HG03039 (cell line): Measurements from ENCODE around the gene ITGBL1.
A peak's percentile ranks its signal among the peaks of the same experiment; 100 is the strongest.

ENCODE experiments used
- ATAC-seq: cut with Tn5 transposase; IDR thresholded peaks from one replicate; pipeline ENCODE4 v1.9.1; 2021; ENCODE audit warnings: mild to moderate bottlenecking, moderate library complexity; ENCODE audit not compliant: unreplicated experiment

Gene ITGBL1

DNA sequence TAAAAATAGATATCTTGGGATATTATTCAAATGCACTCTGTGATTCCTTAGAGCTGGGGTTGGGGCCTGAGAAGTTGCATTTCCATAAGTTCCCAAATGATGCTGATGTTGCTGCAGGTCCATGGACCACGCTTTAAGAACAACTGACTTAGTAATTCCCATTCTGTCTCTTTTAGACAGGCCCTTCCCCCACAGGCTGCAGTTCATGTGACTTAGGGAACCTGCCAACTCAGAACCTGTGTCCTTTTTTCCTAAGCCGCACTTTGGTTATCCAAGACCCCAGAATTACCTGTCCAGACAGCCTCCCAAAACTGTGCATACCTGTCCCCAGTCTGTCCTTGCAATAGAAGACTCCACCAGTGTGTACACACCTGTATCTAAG is 1.7 kb upstream of the ITGBL1 start:
- ATAC-seq = no peak

DNA sequence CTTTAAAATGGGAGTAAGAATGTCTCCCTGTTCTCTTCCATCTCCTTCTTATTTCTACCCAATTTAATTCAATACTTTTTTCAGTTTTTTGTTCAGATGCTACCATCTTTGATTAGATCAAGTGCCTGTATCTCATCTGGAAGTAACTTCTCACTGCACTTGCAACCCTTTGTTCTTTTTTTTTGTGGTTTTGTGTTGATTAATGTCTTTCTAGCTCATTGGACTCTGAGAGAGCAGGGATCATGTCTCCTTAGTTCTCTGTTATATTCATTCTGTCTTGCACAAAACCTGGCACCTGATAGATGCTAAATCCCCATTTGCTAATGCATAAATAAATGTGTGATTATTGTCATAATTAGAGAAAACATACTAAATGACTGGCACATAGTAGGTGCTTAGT is 834 bp upstream of the ITGBL1 start:
- no peak for ATAC-seq

DNA sequence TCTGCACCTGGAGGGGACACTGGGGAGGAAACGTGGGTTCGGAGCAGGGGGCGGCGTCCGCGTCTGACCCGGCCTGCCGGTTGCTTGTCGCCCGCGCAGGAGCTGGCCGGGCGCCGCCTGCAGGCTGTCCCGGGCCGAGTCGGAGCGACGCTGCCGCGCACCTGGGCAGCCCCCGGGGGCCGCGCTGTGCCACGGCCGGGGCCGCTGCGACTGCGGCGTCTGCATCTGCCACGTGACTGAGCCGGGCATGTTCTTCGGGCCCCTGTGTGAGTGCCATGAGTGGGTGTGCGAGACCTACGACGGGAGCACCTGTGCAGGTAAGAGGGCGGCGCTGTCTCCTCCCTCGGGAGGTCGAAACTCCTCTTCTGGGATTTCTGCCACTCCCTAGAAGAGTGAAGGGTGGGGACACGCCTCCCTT is 1.3 kb downstream of the ITGBL1 start:
- ATAC-seq = peak; percentile 21

DNA sequence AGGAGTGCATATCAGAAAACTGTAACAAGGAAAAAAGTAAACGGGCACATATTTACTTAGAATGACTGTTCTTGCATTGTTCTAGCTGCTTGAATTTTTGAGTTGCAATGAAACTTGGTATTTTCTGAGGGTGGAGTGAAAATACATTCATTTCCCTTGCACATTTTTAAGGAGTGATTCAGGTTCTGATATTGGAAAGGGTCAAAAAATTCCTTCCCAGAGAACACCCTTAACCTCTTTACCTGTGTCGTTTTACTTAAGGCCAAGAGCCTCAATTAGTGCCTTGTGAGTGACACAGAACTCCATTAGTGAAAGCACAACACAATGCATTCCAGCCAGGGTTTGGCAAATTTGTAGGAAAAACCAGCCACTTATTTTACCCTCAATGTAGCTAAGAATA is 2.3 kb downstream of the ITGBL1 start:
- ATAC-seq = no peak

DNA sequence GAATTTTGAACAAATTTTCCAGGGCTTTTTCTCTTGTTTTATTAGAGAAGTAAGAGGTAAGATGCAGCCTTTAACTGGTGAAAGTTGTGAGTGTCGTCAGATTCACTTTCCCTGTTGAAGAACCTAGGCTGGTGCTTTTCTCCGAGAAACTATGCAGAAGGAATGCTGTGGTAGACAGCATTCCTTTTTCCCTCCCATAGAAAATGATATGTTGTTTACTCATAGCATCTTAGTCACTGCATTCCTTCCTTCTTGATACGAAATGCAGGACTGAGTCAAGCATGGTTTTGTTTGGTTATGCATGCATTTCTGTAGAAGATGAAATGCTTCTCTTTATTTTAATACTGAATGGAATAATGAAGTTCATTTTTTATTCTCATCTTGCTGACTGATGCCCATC is 3.4 kb downstream of the ITGBL1 start:
- ATAC-seq = no peak

DNA sequence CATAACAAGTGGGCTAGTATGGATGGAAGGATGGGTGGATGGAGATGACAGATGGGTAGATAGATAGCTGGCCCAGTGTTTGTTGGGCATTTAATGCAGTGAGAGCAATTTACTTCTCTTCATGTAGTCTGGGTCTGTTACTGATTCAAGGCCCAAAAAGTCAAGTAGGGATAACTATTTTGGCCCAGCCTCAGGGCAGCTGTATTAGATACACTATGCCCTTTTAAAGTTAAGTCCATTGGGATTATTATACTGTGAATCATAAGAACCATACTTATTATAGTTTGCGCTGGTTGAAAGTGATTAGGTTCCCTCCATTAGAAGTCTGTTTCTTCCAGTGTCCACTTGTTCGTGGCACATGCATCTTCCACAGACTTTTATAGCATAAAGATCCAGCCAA is 4.7 kb downstream of the ITGBL1 start:
- ATAC-seq = no peak

DNA sequence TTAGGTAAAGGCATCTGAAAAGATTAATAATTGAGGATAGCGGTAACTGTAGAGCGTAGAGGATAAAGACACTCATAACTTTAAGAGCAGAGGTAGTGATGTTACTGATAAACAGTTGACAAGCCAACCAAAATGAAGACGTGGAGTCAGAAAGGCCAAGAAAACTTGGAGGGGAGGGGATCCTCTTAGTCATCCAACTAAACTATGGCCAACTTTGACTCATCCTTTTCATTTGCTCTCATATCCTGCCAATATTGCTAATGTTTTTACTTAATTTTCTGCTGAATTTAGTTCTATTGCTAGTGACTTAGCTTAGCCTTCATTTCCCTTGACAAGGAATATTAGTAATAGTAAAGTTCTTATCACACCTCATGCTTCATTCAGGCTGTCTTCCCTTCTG is 13.4 kb downstream of the ITGBL1 start:
- no peak for ATAC-seq

DNA sequence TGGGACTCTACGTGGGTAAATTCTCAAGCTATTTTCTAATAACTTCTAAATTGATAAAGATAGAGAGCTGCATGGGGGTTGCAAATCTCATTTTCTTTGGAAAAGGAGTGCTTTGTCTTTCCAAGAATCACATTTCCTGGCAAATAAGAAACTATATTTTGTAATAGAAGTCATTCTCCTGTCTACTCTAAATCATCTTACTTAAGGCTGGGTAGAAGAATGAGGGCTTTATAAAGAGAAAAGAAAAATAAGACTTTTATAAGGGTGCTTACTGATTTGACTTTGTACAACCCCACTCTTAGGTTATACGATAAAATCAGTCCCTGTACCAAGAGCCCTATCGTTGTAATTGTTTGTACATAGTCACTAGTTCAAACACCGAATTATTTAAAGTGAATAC is 14.9 kb downstream of the ITGBL1 start:
- ATAC-seq = no peak

DNA sequence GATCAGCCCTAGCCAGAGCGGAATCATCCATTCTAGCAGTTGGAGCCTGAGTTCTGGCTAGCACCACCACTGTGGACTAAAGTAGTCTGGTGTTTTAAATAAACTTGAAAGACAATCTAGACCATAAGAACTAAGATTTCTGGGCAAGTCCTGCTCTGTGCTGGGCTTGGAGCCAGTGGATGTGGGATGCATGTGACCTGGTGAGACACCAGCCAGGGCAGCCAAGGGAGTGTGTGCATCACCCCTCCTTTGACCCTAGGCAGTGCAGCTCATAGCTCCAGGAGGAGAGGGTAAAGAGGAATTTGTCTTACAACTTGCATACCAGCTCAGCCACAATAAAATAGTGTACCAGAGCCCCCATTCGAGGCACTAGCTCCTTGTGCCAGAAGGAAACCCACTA is 21.0 kb downstream of the ITGBL1 start:
- no peak for ATAC-seq

DNA sequence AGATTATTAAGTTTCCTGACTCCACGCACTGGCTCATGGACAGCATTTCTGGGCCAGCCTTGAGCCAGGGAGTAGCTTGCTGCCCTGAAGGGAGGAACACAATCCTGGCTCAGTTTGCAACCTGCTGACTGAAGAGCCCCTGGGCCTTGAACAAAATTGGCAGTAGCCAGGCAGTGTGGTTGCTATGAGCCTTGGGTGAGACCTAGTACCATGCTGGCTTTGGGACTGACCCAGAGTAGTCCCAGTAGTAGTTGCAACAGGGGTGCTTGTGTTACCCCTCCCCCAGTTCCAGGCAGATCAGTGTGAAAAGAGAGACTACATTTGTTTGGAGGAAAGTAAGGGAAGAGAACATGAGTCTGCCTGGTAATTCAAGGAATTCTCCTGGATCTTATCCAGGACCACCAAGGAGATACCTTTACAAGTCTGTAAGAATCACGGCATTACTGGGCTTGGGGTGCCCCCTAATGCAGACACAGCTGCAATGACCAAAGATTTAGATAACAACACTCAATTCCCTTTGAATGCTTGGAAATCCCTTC is 22.0 kb downstream of the ITGBL1 start:
- ATAC-seq = no peak

DNA sequence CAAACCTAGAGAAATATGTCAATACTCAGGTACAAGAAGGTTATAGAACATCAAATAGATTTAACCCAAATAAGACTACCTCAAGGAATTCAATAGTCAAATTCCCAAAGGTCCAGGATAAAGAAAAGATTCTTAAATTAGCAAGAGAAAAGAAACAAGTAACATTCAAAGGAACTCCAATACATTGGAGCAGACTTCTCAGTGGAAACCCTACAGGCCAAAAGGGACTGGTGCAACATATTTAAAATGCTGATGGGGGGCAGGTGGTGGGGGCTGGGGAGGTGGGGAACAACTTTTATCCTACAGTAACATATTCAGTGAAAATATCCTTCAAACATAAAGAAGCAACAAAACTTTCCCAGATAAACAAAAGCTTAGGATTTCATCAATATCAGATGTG is 23.1 kb downstream of the ITGBL1 start:
- ATAC-seq = no peak

DNA sequence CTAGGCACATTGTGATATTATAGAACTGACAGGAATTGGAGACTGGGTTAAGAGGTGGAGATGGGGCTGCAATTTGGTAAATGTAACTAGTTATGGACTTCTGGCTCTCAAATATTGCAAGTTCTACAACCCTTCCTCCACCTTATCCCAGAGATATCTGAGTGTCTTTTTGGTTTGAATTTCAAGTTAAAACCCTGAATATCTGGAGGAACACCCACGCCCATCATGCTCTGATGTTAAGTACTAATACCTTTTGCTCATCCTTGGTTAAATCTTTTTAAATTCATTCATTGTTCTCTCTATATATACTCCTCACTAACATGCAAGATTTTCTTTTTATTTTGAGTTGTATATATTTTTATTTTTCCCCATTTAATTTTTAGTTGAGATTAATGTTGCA is 28.9 kb downstream of the ITGBL1 start:
- no peak for ATAC-seq

DNA sequence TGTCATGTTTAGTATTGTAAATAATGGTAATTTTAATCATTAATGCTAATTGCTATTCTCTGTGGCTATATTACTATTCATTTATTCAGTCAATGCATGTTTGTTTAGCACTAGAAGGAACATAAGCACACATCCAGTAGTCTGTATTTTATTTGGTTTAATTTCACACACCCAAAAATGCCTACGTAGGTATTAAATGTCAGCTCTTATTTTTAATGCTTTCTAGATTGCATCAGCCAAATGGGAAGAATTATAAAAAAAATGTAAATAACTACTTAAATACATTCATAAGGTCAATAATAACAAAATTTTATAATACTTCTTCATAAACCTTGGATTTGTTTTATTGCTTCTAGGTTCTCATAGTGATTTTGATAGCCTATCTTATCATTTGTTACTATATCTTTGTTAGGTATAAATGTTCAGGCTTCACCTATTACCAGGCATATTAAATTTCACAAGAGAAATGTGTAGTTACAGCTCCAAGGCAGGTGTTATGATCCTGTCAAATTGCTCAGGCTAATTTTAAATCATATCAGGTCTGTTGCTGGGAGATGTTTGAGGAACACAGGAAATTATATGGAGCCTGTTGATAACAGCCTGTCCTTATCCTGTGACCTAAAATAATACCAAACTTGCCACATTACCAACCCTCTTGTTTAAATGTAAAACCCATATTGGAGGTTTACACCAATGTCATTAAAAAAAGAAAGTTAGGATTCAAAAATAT is 34.4 kb downstream of the ITGBL1 start:
- ATAC-seq = no peak

DNA sequence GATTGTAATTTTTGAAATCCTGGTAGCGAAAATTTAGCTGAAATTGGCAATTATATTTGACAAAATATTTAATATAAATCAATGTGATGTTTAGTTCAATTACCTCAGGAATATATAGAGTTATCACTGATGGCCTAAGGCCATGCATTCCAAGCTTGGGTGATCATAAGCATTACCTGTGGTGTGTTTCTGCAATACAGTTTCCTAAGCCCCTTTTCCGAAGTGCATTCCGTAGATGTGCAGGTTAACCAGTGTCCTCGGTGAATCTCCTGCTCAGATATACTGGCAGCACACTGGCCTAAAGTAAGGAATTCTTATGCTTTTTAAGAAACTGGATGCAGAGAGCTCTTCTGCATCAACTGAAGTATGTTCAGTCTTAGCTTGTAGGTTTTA is 35.0 kb downstream of the ITGBL1 start:
- no peak for ATAC-seq

DNA sequence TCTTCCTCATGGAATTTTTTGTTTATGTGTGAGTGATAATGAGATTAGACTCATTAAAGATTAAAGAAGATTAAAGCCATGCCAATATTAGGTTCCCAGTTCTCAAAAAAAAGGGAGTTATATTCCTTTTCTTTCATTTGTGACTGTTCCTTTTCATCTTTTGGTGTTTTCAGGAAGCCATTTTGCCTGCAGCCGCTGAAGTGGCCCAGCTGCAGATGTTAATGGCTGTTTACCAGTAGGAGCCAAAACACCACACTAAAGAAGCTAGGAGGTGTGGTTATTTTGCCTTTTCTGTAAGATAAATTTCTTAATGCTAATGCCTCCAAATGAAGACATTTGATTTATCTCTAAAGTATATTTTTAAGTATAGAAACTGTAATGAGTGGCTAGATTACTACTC is 36.3 kb downstream of the ITGBL1 start:
- no peak for ATAC-seq

DNA sequence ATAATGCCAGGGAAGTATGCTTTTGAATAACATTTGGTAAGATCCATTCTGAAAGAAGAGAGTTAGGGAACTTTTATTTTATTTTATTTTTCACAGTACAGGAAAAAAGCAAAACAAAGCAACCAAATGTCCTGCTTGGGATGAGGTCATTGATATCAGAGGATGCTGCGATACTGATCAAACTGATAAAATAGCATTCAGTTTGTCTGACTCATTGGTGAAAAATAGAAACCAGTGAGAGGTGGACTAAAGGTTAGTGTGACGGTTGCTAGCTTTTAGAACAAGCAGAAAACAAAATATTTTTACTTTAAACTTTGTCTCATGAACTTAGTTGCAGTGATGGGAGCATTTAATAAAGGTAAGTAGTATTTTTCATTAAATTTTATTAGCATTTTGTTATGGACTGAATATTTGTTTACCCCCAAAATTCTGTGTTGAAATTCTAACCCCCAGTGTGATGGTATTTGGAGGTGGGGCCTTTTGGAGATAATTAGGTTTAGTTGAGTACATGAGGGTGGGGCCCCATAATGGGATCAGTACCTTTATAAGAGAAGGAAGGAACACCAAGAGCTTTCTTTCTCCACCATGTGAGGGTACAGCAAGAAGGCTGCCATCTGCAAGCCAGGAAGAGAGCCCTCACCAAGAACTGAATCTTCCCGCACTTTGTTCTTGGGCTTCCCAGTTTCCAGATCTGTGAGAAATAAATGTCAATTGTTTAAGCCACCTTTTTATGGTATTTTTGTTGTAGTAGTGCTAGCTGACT is 37.3 kb downstream of the ITGBL1 start:
- ATAC-seq = no peak

DNA sequence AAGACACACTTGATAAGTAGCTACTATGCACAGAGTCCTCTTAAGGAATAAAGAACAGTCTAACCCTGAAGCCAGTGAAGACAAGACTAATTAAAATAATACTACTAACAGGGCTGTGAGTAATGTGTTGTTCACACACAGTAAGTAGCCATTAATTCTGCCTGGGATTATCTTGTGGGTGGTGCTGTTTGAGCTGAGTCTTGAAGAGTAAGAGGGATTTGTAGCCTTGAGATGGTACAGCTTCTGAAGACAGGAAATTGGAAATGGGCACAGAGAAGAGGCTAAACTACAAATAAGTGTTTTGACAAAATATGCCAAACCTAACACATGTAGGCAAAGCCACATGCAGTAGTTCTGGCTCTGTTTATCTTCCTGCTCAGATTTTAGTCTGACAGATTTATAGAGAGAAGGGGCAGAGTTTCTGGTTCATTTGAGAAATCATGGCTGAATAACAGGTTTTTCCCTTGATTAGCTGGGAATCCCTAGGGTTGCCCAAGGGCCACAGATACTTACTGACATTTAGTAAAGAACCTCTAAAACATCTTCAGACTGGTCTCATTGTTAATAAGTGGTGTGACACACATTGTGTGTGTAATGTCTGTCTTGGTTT is 38.0 kb downstream of the ITGBL1 start:
- ATAC-seq = no peak

DNA sequence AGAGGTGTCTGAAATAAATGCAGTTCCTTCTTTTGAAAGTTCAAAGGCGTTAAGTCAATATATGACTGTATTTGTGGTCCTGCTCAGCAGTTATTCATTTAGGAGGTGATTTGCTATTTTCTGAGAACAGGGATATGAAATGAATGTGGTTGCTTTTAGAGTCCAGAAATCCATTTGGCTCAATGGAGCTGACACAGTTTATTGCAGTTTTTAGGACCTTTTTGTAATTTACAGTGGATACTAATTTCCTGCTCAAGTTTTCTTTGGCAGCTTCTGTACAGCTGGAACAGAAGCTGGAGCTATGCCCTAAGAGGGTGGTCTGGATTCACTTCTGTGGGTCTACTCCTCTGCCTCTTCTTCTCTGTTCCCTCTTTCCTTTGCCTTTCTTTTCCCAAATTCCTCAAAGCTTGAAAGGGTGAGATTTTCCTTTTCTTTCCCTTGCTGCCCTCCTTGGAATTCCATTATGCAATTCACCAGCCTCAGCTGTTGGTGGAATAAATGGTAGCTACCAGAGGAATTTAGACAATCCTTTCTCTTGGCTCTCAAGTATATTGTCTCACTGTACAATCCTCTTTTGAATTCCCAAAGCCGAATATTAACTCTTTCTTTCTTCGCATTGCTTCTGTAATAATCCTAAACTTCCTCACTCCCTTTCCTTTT is 39.9 kb downstream of the ITGBL1 start:
- ATAC-seq = no peak

DNA sequence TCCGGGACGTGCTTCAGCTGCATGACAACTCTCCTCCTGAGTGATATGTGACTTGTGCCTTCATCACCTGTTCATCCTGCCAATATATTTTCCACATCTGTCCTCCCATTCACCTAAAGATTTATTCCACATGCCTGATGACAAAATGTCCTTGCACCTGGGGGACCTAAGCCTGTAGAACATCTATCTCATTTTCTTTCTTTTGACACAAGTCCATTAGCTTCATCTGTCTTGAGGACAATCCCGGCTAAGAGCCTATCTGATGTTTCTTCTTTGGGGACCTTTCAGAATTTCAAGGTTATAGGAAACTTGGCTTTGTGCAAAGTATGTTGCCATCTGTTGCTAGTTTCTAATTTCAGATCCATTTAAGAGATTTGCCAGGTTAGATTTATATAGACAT is 41.1 kb downstream of the ITGBL1 start:
- no peak for ATAC-seq

DNA sequence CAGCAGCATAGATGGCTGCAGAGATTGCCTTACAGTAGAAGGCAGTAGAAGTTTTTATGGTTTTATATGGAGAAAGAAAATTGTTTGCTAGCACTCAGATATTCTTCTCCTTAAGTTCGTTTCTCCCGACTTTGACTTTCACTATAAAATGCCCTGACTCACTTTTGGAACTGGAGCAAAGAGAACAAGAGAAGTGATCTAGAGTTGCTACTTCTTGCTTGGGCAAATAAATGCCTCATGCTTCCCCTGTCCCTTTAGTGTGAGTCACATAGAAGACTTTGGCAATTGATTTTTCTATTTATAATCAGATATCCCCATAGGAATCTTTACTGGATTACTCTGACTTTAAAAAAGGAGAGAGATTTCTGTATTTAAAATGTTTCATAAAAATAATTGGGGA is 46.9 kb downstream of the ITGBL1 start:
- no peak for ATAC-seq

DNA sequence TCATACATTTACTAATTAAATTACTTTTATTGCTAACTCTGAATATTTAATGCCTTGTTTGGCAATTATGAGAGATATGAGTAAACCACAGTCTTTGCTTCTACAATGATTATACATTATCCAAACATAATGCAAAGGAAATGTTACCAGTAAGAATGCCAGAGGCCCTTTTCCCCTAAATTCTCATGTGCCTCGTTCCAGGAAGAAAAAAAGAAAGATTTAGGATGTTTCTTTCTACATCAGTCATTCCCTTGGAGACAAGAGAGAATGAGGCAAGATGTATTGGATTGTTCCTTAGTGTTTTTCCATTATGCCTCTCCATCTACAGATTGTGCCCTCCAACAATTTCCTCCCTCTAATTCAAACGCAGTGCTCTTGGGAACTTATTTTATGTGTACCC is 50.1 kb downstream of the ITGBL1 start:
- no peak for ATAC-seq

DNA sequence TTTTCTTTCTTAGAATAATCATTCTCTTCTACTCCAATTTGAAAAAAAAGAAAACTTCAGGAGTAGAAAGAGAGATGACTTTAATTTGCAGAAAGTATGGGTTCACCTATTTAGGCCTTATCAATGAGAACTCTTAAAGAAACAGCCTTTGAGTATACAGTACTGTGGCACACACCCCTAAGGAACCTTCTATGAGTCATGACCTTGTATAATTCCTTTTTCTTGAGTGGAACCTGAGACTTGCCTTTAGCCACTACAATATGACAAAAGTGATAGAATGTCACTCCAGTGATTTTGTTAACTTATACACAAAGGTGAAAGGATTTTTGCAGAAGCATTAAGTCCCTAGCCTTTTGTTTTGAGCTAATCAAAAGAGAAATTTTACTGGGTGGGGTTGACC is 58.7 kb downstream of the ITGBL1 start:
- ATAC-seq = no peak
